Left lung (tissue), 10 donors: ENCODE measurements around the gene KDM6B. TPM values are rescaled to one million over a fixed set of nuclear protein-coding genes. Genes with fewer than 3 reads are reported as not detected.

Experiments used
- ATAC-seq: fragments of 200-7000 bp; cut with Tn5 transposase; one replicate; pipeline ENCODE4 v1.9.1; 2020; ENCODE audit warnings: moderate library complexity
- DNase-seq, 4 donors: peaks; one replicate each; pipeline ENCODE4 v3.0.0-alpha.2; 2013 to 2020
- H3K27ac ChIP-seq, 2 donors: fragments of 200-600 bp; sonication (generic) in 1 of 2; one replicate each; pipeline versions ENCODE4 v1.5.0 to v1.8.0; 2020 to 2021
- H3K27me3 ChIP-seq, 2 donors: fragments of 200-600 bp; sonication (generic) in 1 of 2; one replicate each; pipeline versions ENCODE4 v1.5.0 to v1.8.0; 2020 to 2021
- H3K36me3 ChIP-seq, 2 donors: fragments of 200-600 bp; sonication (generic) in 1 of 2; one replicate each; pipeline versions ENCODE4 v1.5.0 to v1.8.0; 2020 to 2021
- H3K4me1 ChIP-seq, 2 donors: fragments of 200-600 bp; one replicate each; pipeline ENCODE4 v1.8.0; 2021
- H3K4me3 ChIP-seq, 2 donors: fragments of 200-600 bp; sonication (generic) in 1 of 2; one replicate each; pipeline versions ENCODE4 v1.5.0 to v1.8.0; 2020 to 2021; ENCODE audit warnings: mild to moderate bottlenecking in 1 of 2
- H3K9me3 ChIP-seq, 2 donors: fragments of 200-600 bp; sonication (generic) in 1 of 2; one replicate each; pipeline versions ENCODE4 v1.5.0 to v1.8.0; 2020 to 2021
- intact Hi-C, 2 donors: fragments of 100-400 bp; cut with DNase I; formaldehyde crosslinking; loops; one replicate each; pipeline versions ENCODE4 v1.11.2 to v1.14.2; 2022
- polyA plus RNA-seq, 6 donors: library from polyadenylated mRNA; unstranded; fragments of 120-200 nt; gene quantifications; one replicate each; pipeline ENCODE4 v1.2.1, GENCODE V29; 2013; ENCODE audit not compliant: insufficient read length in 6 of 6
- total RNA-seq, 2 donors: library from RNA; stranded (reverse); fragmentation: NEBNext Ultra II Directional; extraction: Animal tissue kit (Norgen Biotek cat#: 25700); gene quantifications; one replicate each; pipeline ENCODE4 v1.2.1, GENCODE V29; 2021
- TF ChIP-seq, protein P1 (sequence below), 2 donors: fragments of 200-600 bp; sonication (generic) in 1 of 2; IDR thresholded peaks; one replicate each; pipeline versions ENCODE4 v1.5.0 to v1.8.0; 2021; ENCODE audit warnings: antibody characterized with exemption in 2 of 2
- donor health status: DM: no; HTN: yes; CAD: no.
- donor health status: DM: no; HTN: no; CAD: no.

KDM6B gene
- total and polyA plus RNA-seq, 8 donors = 20.1 to 49.2 (median 26.9) TPM

DNA sequence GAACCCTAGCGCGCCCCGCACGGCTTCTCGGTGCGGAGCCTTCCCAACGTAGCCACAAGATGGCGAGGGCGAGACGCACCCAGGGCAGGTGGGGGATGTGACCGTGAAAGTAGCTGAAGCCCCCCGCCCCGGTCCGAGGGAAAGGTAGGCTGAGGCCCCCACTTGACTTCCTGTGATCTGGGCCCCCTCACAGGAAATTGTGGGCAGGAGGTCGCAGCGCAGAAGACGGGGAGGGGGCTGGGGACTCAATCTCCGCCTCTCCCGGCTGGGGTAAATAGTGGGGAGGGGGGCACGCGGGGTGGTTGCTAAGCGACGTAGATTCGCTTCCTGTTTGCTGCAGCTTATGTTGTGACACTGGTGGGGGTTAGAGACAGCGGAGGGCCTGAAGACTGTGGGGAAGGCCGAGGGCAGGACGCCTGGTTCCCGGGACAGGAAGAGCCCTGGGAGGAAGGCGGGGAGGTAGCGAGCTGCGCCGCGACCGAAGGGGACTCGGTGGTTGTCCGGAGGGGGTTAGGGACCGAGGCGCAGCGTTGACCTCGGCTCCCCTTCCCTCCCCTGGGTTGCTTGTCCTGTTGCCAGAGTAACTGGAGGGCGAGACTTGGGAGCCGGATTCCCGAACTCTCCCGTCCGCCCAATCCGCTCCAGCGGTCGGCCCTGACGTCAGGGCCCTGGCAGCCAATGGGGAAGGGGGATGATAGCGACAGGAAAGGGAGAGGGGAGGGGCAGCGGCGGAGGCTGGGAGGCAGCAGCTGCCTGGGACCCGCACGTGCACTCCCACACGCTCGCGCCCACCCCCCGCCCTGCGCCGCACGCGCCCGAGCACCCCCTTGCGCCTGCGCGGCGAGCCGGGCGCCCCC lies 1.2 kb downstream of the KDM6B start:
- H3K36me3 ChIP-seq = no peaks in the 10 kb centered on the region
- H3K27ac ChIP-seq = peak overlapping the region; percentile 98
- TF ChIP-seq, protein P1, sequence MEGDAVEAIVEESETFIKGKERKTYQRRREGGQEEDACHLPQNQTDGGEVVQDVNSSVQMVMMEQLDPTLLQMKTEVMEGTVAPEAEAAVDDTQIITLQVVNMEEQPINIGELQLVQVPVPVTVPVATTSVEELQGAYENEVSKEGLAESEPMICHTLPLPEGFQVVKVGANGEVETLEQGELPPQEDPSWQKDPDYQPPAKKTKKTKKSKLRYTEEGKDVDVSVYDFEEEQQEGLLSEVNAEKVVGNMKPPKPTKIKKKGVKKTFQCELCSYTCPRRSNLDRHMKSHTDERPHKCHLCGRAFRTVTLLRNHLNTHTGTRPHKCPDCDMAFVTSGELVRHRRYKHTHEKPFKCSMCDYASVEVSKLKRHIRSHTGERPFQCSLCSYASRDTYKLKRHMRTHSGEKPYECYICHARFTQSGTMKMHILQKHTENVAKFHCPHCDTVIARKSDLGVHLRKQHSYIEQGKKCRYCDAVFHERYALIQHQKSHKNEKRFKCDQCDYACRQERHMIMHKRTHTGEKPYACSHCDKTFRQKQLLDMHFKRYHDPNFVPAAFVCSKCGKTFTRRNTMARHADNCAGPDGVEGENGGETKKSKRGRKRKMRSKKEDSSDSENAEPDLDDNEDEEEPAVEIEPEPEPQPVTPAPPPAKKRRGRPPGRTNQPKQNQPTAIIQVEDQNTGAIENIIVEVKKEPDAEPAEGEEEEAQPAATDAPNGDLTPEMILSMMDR (IDR thresholded peaks at IDR 0.05) = peak; percentile 59 to 66
- no peaks in the 10 kb centered on the region for H3K9me3 ChIP-seq
- ATAC-seq (peak; percentile 72), DNase-seq (peak; percentile 96 to 100 (median 98))
- peaks cover 23 to 50% of the 10 kb centered on the region in 2 donors for H3K4me1 ChIP-seq
- intact Hi-C loops = no loop called here
- H3K27me3 ChIP-seq = no peaks in the 10 kb centered on the region
- H3K4me3 ChIP-seq = peak overlapping the region; percentile 82 to 83

DNA sequence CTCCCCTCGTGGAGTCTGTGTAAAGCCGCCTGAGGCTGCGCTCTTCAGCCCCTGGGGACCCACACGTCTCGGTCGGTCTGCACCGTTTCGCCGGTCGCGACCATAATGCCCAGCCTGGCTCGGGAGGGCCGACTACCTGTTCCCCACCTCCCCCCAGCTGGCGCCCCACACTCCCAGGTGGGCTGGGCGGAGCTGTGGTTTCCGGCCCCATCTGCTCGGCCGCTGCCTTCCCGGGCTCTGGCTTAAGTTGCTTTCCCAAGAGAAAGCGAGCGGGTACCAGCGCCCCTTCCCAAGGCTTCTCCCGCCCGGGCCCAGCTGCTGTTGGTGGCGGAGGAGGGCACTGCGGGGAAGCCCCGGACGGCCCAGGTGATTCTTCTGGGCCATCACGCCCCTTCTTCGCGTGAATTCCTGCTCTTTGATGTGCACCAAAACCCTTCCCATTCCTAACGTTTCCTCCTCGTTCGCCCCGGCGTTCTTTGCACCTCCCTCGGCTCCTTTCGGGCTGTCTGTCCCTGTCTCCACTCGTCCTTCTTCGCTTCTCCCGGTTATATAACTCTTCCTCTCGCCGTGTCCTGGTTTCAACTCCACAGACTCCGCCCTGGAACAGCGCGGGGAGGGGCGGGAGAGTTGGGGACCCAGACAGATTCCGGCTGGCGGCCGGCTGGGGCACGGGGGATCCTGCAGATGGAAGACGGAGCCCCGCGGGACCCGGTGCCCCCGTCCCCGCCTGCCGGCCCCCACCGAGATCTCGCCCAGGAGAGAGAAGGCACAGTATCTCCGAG lies 2.0 kb downstream of the KDM6B start:
- no peaks in the 10 kb centered on the region for H3K9me3 ChIP-seq
- H3K27ac ChIP-seq = peak overlapping the region; percentile 98
- intact Hi-C loops = no loop called here
- peak; percentile 68 to 92 (median 76) for DNase-seq
- peaks cover 26 to 59% of the 10 kb centered on the region in 2 donors for H3K4me1 ChIP-seq
- TF ChIP-seq, protein P1 (IDR thresholded peaks at IDR 0.05) = no peak
- peak overlapping the region; percentile 82 to 83 for H3K4me3 ChIP-seq
- ATAC-seq = peak; percentile 38
- no peaks in the 10 kb centered on the region for H3K27me3 ChIP-seq
- H3K36me3 ChIP-seq = no peaks in the 10 kb centered on the region

- H3K4me3 ChIP-seq = peak overlapping the region; percentile 82 to 83
These were observed 2.8 kb downstream of the KDM6B start for GRCh38 chr17:7836596-7837407.

GRCh38 chr17:7837408-7838088 lies 3.5 kb downstream of the KDM6B start:
- intact Hi-C loops = no loop called here
- H3K9me3 ChIP-seq = no peaks in the 10 kb centered on the region
- H3K4me1 ChIP-seq = peaks cover 30 to 64% of the 10 kb centered on the region in 2 donors
- TF ChIP-seq, protein P1 (IDR thresholded peaks at IDR 0.05) = no peak
- no peaks in the 10 kb centered on the region for H3K36me3 ChIP-seq
- H3K4me3 ChIP-seq = peak overlapping the region in 1 of 2 donors; percentile 82
- ATAC-seq (no peak), DNase-seq (no peak)
- H3K27me3 ChIP-seq = no peaks in the 10 kb centered on the region
- peak overlapping the region; percentile 98 for H3K27ac ChIP-seq

More at GRCh38 chr17:7836596-7837407, 2.8 kb downstream of the KDM6B start:
- no peaks in the 10 kb centered on the region for H3K9me3 ChIP-seq
- H3K36me3 ChIP-seq = no peaks in the 10 kb centered on the region
- peak overlapping the region; percentile 98 for H3K27ac ChIP-seq
- DNase-seq (peak; percentile 83 to 94 (median 92)), ATAC-seq (peak; percentile 10)
- TF ChIP-seq, protein P1 (IDR thresholded peaks at IDR 0.05) = no peak
- H3K4me1 ChIP-seq = peaks cover 30 to 64% of the 10 kb centered on the region in 2 donors
- intact Hi-C loops = no loop called here
- H3K27me3 ChIP-seq = no peaks in the 10 kb centered on the region
